ENCODE results near the gene ABHD1.
"Not testable (repeated sequence)": the region's sequence is repeated elsewhere in the genome, so short reads cannot be mapped to it uniquely, and the experiment has no call there.

The ABHD1 gene

GRCh38 chr2:27171351-27171848 lies 47.8 kb downstream of the ABHD1 start:
- H3K9me3 Mint-ChIP-seq, result no peaks in the 10 kb centered on the region
- H3K36me3 Mint-ChIP-seq (ENCODE audit: low read depth), result no peaks in the 10 kb centered on the region
- DNase-seq (ENCODE audit: low spot score), result no peak
- no peak overlapping the region for H3K4me3 Mint-ChIP-seq
- H3K4me1 Mint-ChIP-seq (ENCODE audit: low read depth), result peaks cover 4% of the 10 kb centered on the region
- peaks cover 23% of the 10 kb centered on the region for H3K27me3 Mint-ChIP-seq (ENCODE audit: low read depth)
- no peak overlapping the region for H3K27ac Mint-ChIP-seq

GRCh38 chr2:27174638-27175037 lies 51.0 kb downstream of the ABHD1 start:
- Mint-ChIP-seq H3K9me3 (no peaks in the 10 kb centered on the region), H3K27ac (no peak overlapping the region), H3K4me1 (ENCODE audit: low read depth) (peaks cover 4% of the 10 kb centered on the region), H3K27me3 (ENCODE audit: low read depth) (peaks cover 40% of the 10 kb centered on the region), H3K36me3 (ENCODE audit: low read depth) (no peaks in the 10 kb centered on the region), H3K4me3 (no peak overlapping the region)
- DNase-seq (ENCODE audit: low spot score), result no peak

GRCh38 chr2:27175330-27175729 lies 51.7 kb downstream of the ABHD1 start:
- H3K27me3 Mint-ChIP-seq (ENCODE audit: low read depth), result peaks cover 42% of the 10 kb centered on the region

GRCh38 chr2:27175781-27176180 lies 52.2 kb downstream of the ABHD1 start:
- not testable (repeated sequence) for DNase-seq (ENCODE audit: low spot score); H3K9me3 Mint-ChIP-seq; H3K27ac Mint-ChIP-seq; H3K36me3 Mint-ChIP-seq (ENCODE audit: low read depth); H3K4me3 Mint-ChIP-seq; H3K4me1 Mint-ChIP-seq (ENCODE audit: low read depth)
- H3K27me3 Mint-ChIP-seq (ENCODE audit: low read depth), result peaks cover 41% of the 10 kb centered on the region

More at GRCh38 chr2:27175330-27175729, 51.7 kb downstream of the ABHD1 start:
- no peak for DNase-seq (ENCODE audit: low spot score)
- Mint-ChIP-seq H3K36me3 (ENCODE audit: low read depth) (no peaks in the 10 kb centered on the region), H3K27ac (no peak overlapping the region), H3K9me3 (no peaks in the 10 kb centered on the region), H3K4me3 (no peak overlapping the region), H3K4me1 (ENCODE audit: low read depth) (peaks cover 1% of the 10 kb centered on the region)

- Mint-ChIP-seq H3K27me3 (ENCODE audit: low read depth) (peaks cover 40% of the 10 kb centered on the region), H3K4me1 (ENCODE audit: low read depth) (no peaks in the 10 kb centered on the region), H3K36me3 (ENCODE audit: low read depth) (no peaks in the 10 kb centered on the region), H3K4me3 (no peak overlapping the region), H3K27ac (no peak overlapping the region), H3K9me3 (no peaks in the 10 kb centered on the region)
- no peak for DNase-seq (ENCODE audit: low spot score)
Measured at GRCh38 chr2:27177441-27178351, 54.1 kb downstream of the ABHD1 start.

- peaks cover 40% of the 10 kb centered on the region for H3K27me3 Mint-ChIP-seq (ENCODE audit: low read depth)
- H3K9me3 Mint-ChIP-seq, result no peaks in the 10 kb centered on the region
- H3K27ac Mint-ChIP-seq, result no peak overlapping the region
- no peak overlapping the region for H3K4me3 Mint-ChIP-seq
- DNase-seq (ENCODE audit: low spot score), result no peak
- no peaks in the 10 kb centered on the region for H3K36me3 Mint-ChIP-seq (ENCODE audit: low read depth)
- H3K4me1 Mint-ChIP-seq (ENCODE audit: low read depth), result no peaks in the 10 kb centered on the region
Measured at GRCh38 chr2:27178469-27178868, 54.9 kb downstream of the ABHD1 start.

GRCh38 chr2:27179344-27180000 lies 55.9 kb downstream of the ABHD1 start:
- peaks cover 5% of the 10 kb centered on the region for H3K4me1 Mint-ChIP-seq (ENCODE audit: low read depth)
- H3K27ac Mint-ChIP-seq, result no peak overlapping the region
- H3K36me3 Mint-ChIP-seq (ENCODE audit: low read depth), result no peaks in the 10 kb centered on the region
- no peak overlapping the region for H3K4me3 Mint-ChIP-seq
- H3K9me3 Mint-ChIP-seq, result no peaks in the 10 kb centered on the region
- DNase-seq (ENCODE audit: low spot score), result no peak
- peaks cover 46% of the 10 kb centered on the region for H3K27me3 Mint-ChIP-seq (ENCODE audit: low read depth)
